WI38 (cell line): ENCODE data around the gene CCDC30.

Source experiments
- H3K4me3 ChIP-seq: 2 replicates; pipeline ENCODE4 v1.5.1; 2011; ENCODE audit warnings: low read depth, mild to moderate bottlenecking, control low read depth, low read length
- TF ChIP-seq, protein P1 (sequence below): IDR thresholded peaks from 2 replicates; pipeline ENCODE4 v1.5.1; 2012; ENCODE audit warnings: low read depth, mild to moderate bottlenecking, control low read depth, low read length

CCDC30 gene

DNA sequence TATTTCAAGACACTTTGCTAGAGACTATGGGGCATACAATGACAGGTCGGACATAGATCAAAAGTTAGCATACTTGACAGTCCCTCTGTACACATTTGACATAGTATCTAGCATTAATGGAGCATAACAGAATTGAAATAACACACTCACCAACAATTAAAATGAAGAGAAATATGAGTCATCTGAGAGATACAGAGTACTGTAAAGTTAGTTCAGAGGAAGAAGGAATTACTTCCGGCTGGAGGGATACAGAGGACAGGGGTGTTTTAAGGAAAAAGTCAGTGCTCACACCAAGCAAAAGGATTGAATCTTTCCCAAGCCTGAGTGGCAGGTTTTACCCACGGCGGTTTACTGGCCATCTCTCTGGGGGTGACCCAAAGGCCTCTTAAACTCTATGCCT is 9.7 kb upstream of the CCDC30 start:
- no peak overlapping the region for H3K4me3 ChIP-seq
- TF ChIP-seq, protein P1, sequence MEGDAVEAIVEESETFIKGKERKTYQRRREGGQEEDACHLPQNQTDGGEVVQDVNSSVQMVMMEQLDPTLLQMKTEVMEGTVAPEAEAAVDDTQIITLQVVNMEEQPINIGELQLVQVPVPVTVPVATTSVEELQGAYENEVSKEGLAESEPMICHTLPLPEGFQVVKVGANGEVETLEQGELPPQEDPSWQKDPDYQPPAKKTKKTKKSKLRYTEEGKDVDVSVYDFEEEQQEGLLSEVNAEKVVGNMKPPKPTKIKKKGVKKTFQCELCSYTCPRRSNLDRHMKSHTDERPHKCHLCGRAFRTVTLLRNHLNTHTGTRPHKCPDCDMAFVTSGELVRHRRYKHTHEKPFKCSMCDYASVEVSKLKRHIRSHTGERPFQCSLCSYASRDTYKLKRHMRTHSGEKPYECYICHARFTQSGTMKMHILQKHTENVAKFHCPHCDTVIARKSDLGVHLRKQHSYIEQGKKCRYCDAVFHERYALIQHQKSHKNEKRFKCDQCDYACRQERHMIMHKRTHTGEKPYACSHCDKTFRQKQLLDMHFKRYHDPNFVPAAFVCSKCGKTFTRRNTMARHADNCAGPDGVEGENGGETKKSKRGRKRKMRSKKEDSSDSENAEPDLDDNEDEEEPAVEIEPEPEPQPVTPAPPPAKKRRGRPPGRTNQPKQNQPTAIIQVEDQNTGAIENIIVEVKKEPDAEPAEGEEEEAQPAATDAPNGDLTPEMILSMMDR: no peak

DNA sequence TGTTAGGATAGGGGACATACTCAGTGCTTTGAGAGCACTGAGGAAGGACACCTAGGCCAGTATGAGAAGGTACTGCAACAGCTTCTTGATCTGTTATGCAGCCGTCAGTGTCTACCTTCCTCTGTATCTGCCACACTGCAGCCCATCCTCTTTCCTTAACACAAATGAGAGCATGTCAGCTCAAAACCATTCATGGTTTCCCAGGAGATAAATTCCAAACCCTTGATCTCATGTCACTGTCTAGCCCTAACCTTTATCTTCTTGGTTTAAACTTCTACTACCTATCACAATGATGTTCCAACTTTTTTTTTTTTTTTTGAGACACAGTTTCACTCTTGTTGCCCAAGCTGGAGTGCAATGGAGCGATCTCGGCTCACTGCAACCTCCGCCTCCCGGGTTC is 8.7 kb upstream of the CCDC30 start:
- no peak overlapping the region for H3K4me3 ChIP-seq
- TF ChIP-seq, protein P1: no peak

DNA sequence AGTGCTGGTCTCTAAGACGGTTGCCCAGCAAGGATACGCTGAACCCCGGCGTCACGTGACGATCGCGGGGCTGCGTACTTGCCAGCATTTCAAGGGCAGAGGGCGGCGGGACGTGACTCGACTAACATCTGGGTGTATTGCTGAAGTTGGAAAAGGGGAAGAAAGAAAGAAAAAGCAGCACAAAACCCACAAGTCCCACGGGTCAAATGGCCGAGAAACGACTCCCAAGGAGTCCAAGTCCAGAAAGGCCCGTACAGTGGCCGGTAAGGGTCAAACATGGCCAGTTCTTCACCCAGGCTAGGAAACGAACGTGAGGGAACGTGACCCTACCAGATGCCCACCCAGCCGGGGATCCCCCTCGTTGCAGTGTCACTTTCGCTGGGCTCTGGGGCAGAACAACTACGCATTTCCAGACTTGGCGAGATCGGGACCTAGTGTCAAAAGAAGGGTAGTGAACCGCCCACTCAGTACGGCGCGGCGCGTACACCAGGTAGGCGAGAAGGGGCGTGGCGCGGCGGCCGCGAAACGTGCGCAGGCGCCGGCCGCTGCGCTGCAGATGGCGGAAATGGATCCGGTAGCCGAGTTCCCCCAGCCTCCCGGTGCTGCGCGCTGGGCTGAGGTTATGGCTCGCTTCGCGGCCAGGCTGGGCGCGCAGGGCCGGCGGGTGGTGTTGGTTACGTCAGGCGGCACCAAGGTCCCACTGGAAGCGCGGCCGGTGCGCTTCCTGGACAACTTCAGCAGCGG is 6.9 kb upstream of the CCDC30 start, which contains the start of the genes PPCS and ZMYND12:
Gene PPCS (plus strand): TSS at position 534 of the 744 bp plus-strand sequence. CDS start 23 bp downstream, at position 557.
Gene ZMYND12 (minus strand): TSS at position 13 of the 744 bp plus-strand sequence. CDS start 25 bp downstream, outside the sequence.
- peak within 1 kb of the TSS; percentile 56 for H3K4me3 ChIP-seq
- TF ChIP-seq, protein P1: no peak

DNA sequence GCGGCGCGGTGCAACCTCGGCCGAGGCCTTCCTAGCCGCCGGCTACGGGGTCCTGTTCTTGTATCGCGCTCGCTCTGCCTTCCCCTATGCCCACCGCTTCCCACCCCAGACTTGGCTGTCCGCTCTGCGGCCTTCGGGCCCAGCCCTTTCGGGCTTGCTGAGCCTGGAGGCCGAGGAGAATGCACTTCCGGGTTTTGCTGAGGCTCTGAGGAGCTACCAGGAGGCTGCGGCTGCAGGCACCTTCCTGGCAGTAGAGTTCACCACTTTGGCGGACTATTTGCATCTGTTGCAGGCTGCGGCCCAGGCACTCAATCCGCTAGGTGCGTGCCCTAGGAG is 6.4 kb upstream of the CCDC30 start:
- TF ChIP-seq, protein P1: no peak
- peak overlapping the region; percentile 56 for H3K4me3 ChIP-seq

DNA sequence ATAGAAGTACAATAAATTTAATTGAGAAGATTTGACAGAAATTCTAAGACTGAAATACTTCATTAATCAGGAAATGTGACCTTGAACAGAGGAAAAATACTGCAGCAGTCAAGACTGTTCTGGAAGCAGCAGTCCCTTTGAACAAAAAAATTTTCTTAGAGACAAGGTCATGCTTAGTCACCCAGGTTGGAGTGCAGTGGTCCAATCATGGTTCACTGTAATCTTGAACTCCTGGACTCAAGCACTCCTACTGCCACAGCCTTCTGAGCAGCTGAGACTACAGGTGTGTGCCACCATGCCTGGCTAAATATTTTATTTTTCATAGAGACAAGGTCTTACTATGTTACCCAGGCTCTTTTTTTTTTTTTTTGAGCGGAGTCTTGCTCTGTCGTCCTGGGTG is 1.9 kb upstream of the CCDC30 start:
- TF ChIP-seq, protein P1: no peak
- H3K4me3 ChIP-seq: no peak overlapping the region

DNA sequence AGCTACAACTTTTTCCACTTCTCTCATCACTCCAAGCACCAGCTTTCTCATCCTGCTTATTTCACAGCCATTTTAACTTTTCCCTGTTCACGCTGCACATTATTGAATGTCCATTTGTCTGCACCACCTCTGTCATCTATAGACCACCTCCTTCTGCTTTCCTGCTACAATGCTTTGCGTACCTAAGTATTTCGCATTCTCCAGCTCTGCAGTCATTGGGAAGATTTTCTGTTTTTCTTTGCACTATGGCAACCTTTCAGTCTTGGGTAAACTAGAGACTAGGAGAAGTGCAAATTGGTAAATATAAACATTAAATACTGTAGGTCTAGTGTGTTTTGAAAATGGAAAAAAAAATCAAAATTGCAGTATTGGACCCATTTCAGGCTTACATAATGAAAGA is 835 bp downstream of the CCDC30 start:
- H3K4me3 ChIP-seq: no peak overlapping the region
- TF ChIP-seq, protein P1: no peak

DNA sequence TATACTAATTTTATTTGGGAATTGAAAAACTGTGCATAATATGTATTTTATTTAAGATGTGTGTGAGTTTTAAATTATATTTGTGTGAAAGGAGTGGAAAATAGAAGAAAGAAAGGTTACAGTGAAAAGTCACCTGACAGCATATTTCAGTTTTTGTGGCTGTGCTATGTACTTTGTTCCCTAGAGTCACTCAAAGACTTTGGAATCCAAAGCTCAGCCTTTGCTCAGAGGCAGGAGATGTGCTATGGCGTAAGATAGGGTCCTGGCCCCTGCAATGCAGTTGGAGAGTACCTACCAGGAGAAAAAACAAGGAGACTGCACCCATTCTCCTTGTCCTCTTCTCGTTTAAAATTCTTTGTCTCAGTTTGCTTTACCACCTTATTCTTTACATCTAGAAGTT is 2.9 kb downstream of the CCDC30 start:
- TF ChIP-seq, protein P1: no peak
- H3K4me3 ChIP-seq: no peak overlapping the region
